Coronary artery (tissue), 2 donors: Measurements from ENCODE around the gene PNMA6E.

ENCODE experiments used
- DNase-seq: peaks from one replicate; pipeline ENCODE4 v3.0.0-alpha.2; 2017; ENCODE audit warnings: low spot score
- H3K27ac ChIP-seq, 2 donors: fragments of 200-600 bp; sonication (generic); one replicate each; pipeline ENCODE4 v1.5.1; 2016 to 2019
- H3K4me3 ChIP-seq: fragments of 200-600 bp; sonication (generic); 2 replicates; pipeline ENCODE4 v1.5.1; 2016; ENCODE audit warnings: mild to moderate bottlenecking, moderate library complexity
- TF ChIP-seq, protein P1 (sequence below): fragments of 200-600 bp; sonication (generic); IDR thresholded peaks from one replicate; pipeline ENCODE4 v1.5.1; 2019; ENCODE audit warnings: antibody characterized with exemption

The PNMA6E gene

GRCh38 chrX:153442463-153442862 lies 41.3 kb upstream of the PNMA6E start:
- TF ChIP-seq, protein P1, sequence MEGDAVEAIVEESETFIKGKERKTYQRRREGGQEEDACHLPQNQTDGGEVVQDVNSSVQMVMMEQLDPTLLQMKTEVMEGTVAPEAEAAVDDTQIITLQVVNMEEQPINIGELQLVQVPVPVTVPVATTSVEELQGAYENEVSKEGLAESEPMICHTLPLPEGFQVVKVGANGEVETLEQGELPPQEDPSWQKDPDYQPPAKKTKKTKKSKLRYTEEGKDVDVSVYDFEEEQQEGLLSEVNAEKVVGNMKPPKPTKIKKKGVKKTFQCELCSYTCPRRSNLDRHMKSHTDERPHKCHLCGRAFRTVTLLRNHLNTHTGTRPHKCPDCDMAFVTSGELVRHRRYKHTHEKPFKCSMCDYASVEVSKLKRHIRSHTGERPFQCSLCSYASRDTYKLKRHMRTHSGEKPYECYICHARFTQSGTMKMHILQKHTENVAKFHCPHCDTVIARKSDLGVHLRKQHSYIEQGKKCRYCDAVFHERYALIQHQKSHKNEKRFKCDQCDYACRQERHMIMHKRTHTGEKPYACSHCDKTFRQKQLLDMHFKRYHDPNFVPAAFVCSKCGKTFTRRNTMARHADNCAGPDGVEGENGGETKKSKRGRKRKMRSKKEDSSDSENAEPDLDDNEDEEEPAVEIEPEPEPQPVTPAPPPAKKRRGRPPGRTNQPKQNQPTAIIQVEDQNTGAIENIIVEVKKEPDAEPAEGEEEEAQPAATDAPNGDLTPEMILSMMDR: no peak
- no peak for DNase-seq
- H3K27ac ChIP-seq: no peak overlapping the region

DNA sequence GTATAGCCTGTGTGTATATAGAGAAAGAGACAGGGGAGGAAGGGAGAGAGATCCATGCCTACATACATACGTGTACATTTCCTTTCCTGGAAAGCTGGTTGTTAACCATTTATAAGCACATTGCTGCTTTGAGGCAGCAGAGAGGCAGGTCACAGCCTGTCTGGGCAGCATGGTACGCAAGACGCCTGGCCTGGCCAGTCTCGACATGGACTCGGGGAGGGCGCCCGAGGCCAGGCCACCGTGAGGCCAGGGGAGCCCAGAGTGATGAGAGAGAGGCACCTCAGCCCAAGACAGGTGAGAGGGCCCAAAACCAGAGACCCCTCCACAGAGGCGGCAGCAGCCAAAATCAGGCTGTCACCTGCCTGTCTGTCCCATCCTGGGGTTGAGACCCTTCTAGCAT lies 40.8 kb upstream of the PNMA6E start:
- Histone ChIP-seq H3K4me3 (no peak overlapping the region), H3K27ac (no peak overlapping the region)
- TF ChIP-seq, protein P1: no peak
- no peak for DNase-seq

More at GRCh38 chrX:153442463-153442862, 41.3 kb upstream of the PNMA6E start:
- H3K4me3 ChIP-seq: no peak overlapping the region

DNA sequence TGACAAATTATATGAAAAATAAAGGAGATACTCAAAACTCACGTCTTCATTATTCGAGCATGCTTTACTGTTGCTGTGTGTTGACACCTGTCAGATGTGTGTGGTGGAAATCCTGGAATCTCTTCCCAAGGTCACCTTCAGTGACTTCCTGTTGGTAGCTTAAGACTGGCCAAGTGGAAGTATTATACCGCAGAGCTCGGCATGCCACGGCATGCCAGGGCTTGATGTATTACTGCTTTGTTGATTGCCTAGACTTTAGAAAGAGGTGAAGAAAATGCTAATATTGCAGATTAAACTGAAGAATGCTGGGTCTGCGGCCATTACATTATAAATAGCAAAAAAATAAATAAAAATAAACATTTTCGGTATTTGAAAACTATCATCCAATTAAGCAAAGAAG lies 40.1 kb upstream of the PNMA6E start:
- TF ChIP-seq, protein P1: no peak
- DNase-seq: no peak

GRCh38 chrX:153440556-153441135 lies 39.5 kb upstream of the PNMA6E start:
- Histone ChIP-seq H3K4me3 (no peak overlapping the region), H3K27ac (no peak overlapping the region)
- TF ChIP-seq, protein P1: no peak
- DNase-seq: no peak

More for the DNA sequence above, 40.1 kb upstream of the PNMA6E start:
- Histone ChIP-seq H3K27ac (no peak overlapping the region), H3K4me3 (no peak overlapping the region)

GRCh38 chrX:153439977-153440376 lies 38.8 kb upstream of the PNMA6E start:
- H3K27ac ChIP-seq: no peak overlapping the region
- TF ChIP-seq, protein P1: no peak
- H3K4me3 ChIP-seq: no peak overlapping the region
- DNase-seq: no peak

GRCh38 chrX:153438532-153438931 lies 37.4 kb upstream of the PNMA6E start:
- TF ChIP-seq, protein P1: no peak
- Histone ChIP-seq H3K4me3 (no peak overlapping the region), H3K27ac (no peak overlapping the region)
- DNase-seq: no peak

DNA sequence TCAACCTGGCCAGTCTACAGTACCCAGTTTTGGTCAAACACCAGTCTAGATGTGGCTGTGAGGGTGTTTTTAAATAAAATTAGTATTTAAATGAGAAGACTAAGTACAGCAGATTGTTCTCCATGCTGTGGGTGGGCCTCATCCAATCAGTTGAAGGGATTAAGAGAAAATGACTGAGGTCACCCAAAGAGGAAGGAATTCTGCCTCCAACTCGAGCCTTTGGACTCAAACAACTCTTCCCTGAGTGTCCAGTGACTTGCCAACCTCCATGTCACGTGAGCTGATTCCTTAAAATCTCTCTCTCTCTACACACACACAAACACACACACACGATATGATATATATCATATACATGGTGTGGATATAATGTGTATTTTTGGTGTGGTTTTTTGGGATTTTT lies 34.7 kb upstream of the PNMA6E start:
- DNase-seq: no peak
- TF ChIP-seq, protein P1: no peak
- Histone ChIP-seq H3K4me3 (no peak overlapping the region), H3K27ac (no peak overlapping the region)
